HepG2 (cell line): ENCODE results near the gene PTPA. TPM values are rescaled to one million over a fixed set of nuclear protein-coding genes. Genes with fewer than 3 reads are reported as not detected.

Source experiments
- CBX1 ChIP-seq: IDR thresholded peaks from one replicate; pipeline ENCODE4 v1.6.1; 2016; ENCODE audit warnings: antibody characterized with exemption, low read depth
- FOXK1 ChIP-seq: sonication (generic); formaldehyde crosslinking; IDR thresholded peaks from 2 replicates; pipeline ENCODE4 v1.4.0; 2020; ENCODE audit warnings: low read depth, missing genetic modification reagents, borderline replicate concordance
- HMG20B ChIP-seq: conservative IDR thresholded peaks from 2 replicates; pipeline ENCODE4 v1.6.1; 2016; ENCODE audit warnings: missing genetic modification reagents, missing compliant biosample characterization
- KAT8 ChIP-seq: IDR thresholded peaks from 2 replicates; pipeline ENCODE4 v1.6.1; 2016; ENCODE audit warnings: missing genetic modification reagents, missing compliant biosample characterization
- SKI ChIP-seq: fragments of 450-650 bp; IDR thresholded peaks from one replicate; pipeline ENCODE4 v1.6.1; 2018; ENCODE audit warnings: mild to moderate bottlenecking; ENCODE audit not compliant: partially characterized antibody
- YEATS2 ChIP-seq: sonication (generic); formaldehyde crosslinking; IDR thresholded peaks from 2 replicates; pipeline ENCODE4 v1.4.0; 2020; ENCODE audit warnings: missing genetic modification reagents, borderline replicate concordance
- ZBTB42 ChIP-seq: sonication (generic); formaldehyde crosslinking; IDR thresholded peaks from 2 replicates; pipeline ENCODE4 v1.5.0; 2020; ENCODE audit warnings: mild to moderate bottlenecking, missing genetic modification reagents
- ZEB1 ChIP-seq: IDR thresholded peaks from 2 replicates; pipeline ENCODE4 v1.6.1; 2012; ENCODE audit warnings: mild to moderate bottlenecking, low read depth, inconsistent platforms; ENCODE audit not compliant: insufficient replicate concordance
- ZFX ChIP-seq: sonication (generic); formaldehyde crosslinking; IDR thresholded peaks from 2 replicates; pipeline ENCODE4 v1.4.0; 2020; ENCODE audit warnings: mild to moderate bottlenecking, low read depth, missing genetic modification reagents, moderate library complexity
- ZFY ChIP-seq: sonication (generic); formaldehyde crosslinking; IDR thresholded peaks from 2 replicates; pipeline ENCODE4 v1.4.0; 2020; ENCODE audit warnings: missing genetic modification reagents
- ZNF124 ChIP-seq: sonication (generic); formaldehyde crosslinking; IDR thresholded peaks from 2 replicates; pipeline ENCODE4 v1.4.0; 2020; ENCODE audit warnings: missing genetic modification reagents
- ZNF607 ChIP-seq: sonication (generic); formaldehyde crosslinking; IDR thresholded peaks from 2 replicates; pipeline ENCODE4 v1.5.1; 2020; ENCODE audit warnings: missing genetic modification reagents, mild to moderate bottlenecking, borderline replicate concordance
- ZNF616 ChIP-seq: sonication (generic); formaldehyde crosslinking; IDR thresholded peaks from 2 replicates; pipeline ENCODE4 v1.5.0; 2020; ENCODE audit warnings: low read depth, mild to moderate bottlenecking, missing genetic modification reagents
- polyA plus RNA-seq, 8 experiments: library from polyadenylated mRNA; depleted of rRNA in 3 of 8; stranded (reverse) in 7 of 8; unstranded in 1 of 8; fragments of >200 nt; fragmentation: Illumina TruSeq in 4 of 8; extraction: Trizol in 4 of 8; gene quantifications; 2 replicates each; pipeline versions ENCODE4 v1.2.1 to v1.2.3, GENCODE V29; 2011 to 2016; ENCODE audit warnings: low read depth in 4 of 8, missing spikeins in 1 of 8, mixed read lengths in 1 of 8; ENCODE audit not compliant: insufficient read depth in 1 of 8
- total RNA-seq, 5 experiments: library from RNA; depleted of rRNA; stranded (reverse); fragments of >200 nt; fragmentation: Illumina TruSeq; extraction: Trizol; gene quantifications; 2 replicates each; pipeline ENCODE4 v1.2.3, GENCODE V29; 2016; ENCODE audit warnings: low read depth in 1 of 5
- TF ChIP-seq, protein P1 (sequence below): sonication (generic); formaldehyde crosslinking; IDR thresholded peaks from 2 replicates; pipeline ENCODE4 v1.5.1; 2020; ENCODE audit warnings: mild to moderate bottlenecking, moderate library complexity, missing genetic modification reagents
- TF ChIP-seq, protein P2 (sequence below): sonication (generic); formaldehyde crosslinking; IDR thresholded peaks from 2 replicates; pipeline ENCODE4 v1.5.1; 2020; ENCODE audit warnings: mild to moderate bottlenecking, missing genetic modification reagents, borderline replicate concordance
- TF ChIP-seq, protein P3 (sequence below): sonication (generic); formaldehyde crosslinking; IDR thresholded peaks from 2 replicates; pipeline ENCODE4 v1.4.0; 2020; ENCODE audit warnings: missing genetic modification reagents
- TF ChIP-seq, protein P4 (sequence below): sonication (generic); formaldehyde crosslinking; IDR thresholded peaks from 2 replicates; pipeline ENCODE4 v1.4.0; 2020; ENCODE audit warnings: missing genetic modification reagents
- TF ChIP-seq, protein P5 (sequence below): sonication (generic); formaldehyde crosslinking; IDR thresholded peaks from 2 replicates; pipeline ENCODE4 v1.8.0; 2022; ENCODE audit warnings: mild to moderate bottlenecking, missing genetic modification reagents; ENCODE audit not compliant: insufficient replicate concordance

The PTPA gene
- total and polyA plus RNA-seq, 2 of the 13 experiments (the other 11 are each of a cell fraction or from before 2014, with no cell fraction given) = 79.3 to 105 TPM

DNA sequence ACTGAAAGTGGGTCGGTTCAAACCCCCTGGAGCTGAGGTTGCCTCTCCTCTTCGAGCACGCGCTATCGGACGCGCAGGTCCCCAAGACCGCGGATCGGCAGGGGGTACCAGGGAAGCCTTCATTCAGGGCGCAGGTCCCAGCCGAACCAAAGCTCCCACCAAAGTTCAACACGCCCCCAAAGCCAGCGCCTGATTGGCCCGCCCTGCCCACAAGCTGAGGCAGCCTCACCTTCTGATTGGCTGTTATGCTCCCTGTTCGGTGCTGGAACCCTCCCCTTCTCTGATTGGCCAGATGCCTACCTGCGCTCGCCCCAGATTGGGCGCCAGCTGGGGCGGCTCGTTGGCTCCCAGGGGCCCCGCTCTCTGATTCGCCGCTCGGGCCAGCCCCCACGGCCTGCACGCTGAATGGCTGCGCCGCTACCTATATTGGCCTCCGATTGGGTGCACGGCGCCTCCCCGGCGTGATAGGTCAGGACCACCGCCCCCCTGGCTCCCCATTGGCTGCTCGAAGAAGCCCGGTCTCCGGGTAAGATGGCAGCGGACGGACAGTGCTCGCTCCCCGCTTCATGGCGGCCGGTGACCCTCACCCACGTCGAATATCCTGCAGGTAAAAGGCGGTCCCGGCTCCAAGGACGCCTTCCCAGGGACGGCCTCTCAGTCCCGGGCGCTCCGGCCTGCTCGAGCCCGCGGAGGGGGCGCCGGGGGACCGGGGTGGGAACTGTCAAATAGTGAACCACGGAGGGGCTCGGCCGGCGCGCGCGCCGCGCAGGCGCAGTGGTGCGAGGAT, 30.4 kb upstream of the PTPA start, which contains the start of gene DOLPP1 (continued):
- TF ChIP-seq, protein P1, sequence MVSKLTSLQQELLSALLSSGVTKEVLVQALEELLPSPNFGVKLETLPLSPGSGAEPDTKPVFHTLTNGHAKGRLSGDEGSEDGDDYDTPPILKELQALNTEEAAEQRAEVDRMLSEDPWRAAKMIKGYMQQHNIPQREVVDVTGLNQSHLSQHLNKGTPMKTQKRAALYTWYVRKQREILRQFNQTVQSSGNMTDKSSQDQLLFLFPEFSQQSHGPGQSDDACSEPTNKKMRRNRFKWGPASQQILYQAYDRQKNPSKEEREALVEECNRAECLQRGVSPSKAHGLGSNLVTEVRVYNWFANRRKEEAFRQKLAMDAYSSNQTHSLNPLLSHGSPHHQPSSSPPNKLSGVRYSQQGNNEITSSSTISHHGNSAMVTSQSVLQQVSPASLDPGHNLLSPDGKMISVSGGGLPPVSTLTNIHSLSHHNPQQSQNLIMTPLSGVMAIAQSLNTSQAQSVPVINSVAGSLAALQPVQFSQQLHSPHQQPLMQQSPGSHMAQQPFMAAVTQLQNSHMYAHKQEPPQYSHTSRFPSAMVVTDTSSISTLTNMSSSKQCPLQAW (CRISPR knock-in tag) = peak; percentile 50; the same call in 1 of the 2 replicates
- TF ChIP-seq, protein P2, sequence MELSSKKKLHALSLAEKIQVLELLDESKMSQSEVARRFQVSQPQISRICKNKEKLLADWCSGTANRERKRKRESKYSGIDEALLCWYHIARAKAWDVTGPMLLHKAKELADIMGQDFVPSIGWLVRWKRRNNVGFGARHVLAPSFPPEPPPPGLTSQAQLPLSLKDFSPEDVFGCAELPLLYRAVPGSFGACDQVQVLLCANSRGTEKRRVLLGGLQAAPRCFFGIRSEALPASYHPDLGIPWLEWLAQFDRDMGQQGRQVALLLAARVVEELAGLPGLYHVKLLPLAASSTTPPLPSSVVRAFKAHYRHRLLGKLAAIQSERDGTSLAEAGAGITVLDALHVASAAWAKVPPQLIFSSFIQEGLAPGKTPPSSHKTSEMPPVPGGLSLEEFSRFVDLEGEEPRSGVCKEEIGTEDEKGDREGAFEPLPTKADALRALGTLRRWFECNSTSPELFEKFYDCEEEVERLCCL (CRISPR knock-in tag) = no peak
- TF ChIP-seq ZBTB42 (CRISPR knock-in tag) = 0 out of 2 replicates have a peak, but pooled peaks have one; percentile 52
- TF ChIP-seq FOXK1 (CRISPR knock-in tag) = 0 out of 2 replicates have a peak, but pooled peaks have one; percentile 14
- peak; percentile 86 for TF ChIP-seq ZEB1
- TF ChIP-seq, protein P3, sequence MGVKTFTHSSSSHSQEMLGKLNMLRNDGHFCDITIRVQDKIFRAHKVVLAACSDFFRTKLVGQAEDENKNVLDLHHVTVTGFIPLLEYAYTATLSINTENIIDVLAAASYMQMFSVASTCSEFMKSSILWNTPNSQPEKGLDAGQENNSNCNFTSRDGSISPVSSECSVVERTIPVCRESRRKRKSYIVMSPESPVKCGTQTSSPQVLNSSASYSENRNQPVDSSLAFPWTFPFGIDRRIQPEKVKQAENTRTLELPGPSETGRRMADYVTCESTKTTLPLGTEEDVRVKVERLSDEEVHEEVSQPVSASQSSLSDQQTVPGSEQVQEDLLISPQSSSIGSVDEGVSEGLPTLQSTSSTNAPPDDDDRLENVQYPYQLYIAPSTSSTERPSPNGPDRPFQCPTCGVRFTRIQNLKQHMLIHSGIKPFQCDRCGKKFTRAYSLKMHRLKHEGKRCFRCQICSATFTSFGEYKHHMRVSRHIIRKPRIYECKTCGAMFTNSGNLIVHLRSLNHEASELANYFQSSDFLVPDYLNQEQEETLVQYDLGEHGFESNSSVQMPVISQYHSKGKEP (CRISPR knock-in tag) = 0 out of 2 replicates have a peak, but pooled peaks have one; percentile 43
- no peak for TF ChIP-seq SKI
- TF ChIP-seq HMG20B (CRISPR knock-in tag) = no peak
- TF ChIP-seq ZNF607 (CRISPR knock-in tag) = 0 out of 2 replicates have a peak, but pooled peaks have one; percentile 69
- peak; percentile 50 for TF ChIP-seq ZFX (CRISPR knock-in tag)
- TF ChIP-seq ZNF124 = no peak
- TF ChIP-seq, protein P4, sequence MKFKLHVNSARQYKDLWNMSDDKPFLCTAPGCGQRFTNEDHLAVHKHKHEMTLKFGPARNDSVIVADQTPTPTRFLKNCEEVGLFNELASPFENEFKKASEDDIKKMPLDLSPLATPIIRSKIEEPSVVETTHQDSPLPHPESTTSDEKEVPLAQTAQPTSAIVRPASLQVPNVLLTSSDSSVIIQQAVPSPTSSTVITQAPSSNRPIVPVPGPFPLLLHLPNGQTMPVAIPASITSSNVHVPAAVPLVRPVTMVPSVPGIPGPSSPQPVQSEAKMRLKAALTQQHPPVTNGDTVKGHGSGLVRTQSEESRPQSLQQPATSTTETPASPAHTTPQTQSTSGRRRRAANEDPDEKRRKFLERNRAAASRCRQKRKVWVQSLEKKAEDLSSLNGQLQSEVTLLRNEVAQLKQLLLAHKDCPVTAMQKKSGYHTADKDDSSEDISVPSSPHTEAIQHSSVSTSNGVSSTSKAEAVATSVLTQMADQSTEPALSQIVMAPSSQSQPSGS (CRISPR knock-in tag) = peak; percentile 46; the same call in 1 of the 2 replicates
- TF ChIP-seq ZNF616 (CRISPR knock-in tag) = 0 out of 2 replicates have a peak, but pooled peaks have one; percentile 40
- TF ChIP-seq, protein P5, sequence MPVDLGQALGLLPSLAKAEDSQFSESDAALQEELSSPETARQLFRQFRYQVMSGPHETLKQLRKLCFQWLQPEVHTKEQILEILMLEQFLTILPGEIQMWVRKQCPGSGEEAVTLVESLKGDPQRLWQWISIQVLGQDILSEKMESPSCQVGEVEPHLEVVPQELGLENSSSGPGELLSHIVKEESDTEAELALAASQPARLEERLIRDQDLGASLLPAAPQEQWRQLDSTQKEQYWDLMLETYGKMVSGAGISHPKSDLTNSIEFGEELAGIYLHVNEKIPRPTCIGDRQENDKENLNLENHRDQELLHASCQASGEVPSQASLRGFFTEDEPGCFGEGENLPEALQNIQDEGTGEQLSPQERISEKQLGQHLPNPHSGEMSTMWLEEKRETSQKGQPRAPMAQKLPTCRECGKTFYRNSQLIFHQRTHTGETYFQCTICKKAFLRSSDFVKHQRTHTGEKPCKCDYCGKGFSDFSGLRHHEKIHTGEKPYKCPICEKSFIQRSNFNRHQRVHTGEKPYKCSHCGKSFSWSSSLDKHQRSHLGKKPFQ (CRISPR knock-in tag) = peak; percentile 49
- TF ChIP-seq CBX1 = peak; percentile 69
- peak; percentile 64; the same call in 1 of the 2 replicates for TF ChIP-seq YEATS2
- TF ChIP-seq ZFY (CRISPR knock-in tag) = peak; percentile 50; the same call in 1 of the 2 replicates
- TF ChIP-seq KAT8 (CRISPR knock-in tag) = peak; percentile 56; the same call in 1 of the 2 replicates
